Ascending aorta (tissue), 2 donors: ENCODE measurements around the gene ITGA2B. TPM values are rescaled to one million over a fixed set of nuclear protein-coding genes. Genes with fewer than 3 reads are reported as not detected.

Experiments
- DNase-seq, 2 donors: peaks; one replicate each; pipeline ENCODE4 v3.0.0-alpha.2; 2019; ENCODE audit warnings: low spot score in 2 of 2
- H3K27ac ChIP-seq, 2 donors: fragments of 200-600 bp; sonication (generic); one replicate each; pipeline ENCODE4 v1.5.1; 2016 to 2017; ENCODE audit warnings: mild to moderate bottlenecking in 1 of 2
- H3K27me3 ChIP-seq: fragments of 200-600 bp; sonication (generic); one replicate; pipeline ENCODE4 v1.5.1; 2017
- H3K36me3 ChIP-seq, 2 donors: fragments of 200-600 bp; sonication (generic); one replicate each; pipeline ENCODE4 v1.5.1; 2016
- H3K4me1 ChIP-seq, 2 donors: fragments of 200-600 bp; sonication (generic); one replicate each; pipeline ENCODE4 v1.5.1; 2016 to 2017; ENCODE audit warnings: mild to moderate bottlenecking in 1 of 2
- H3K4me3 ChIP-seq, 2 donors: fragments of 200-600 bp; sonication (generic); one replicate each; pipeline ENCODE4 v1.5.1; 2016 to 2017; ENCODE audit warnings: mild to moderate bottlenecking in 1 of 2
- H3K9me3 ChIP-seq, 2 donors: fragments of 200-600 bp; sonication (generic); one replicate each; pipeline ENCODE4 v1.5.1; 2016
- CTCF ChIP-seq, 3 experiments: fragments of 200-600 bp in 2 of 3; fragments of 450-650 bp in 1 of 3; sonication (generic) in 2 of 3; IDR thresholded peaks; one replicate each; pipeline ENCODE4 v1.5.1; 2016 to 2019; ENCODE audit warnings: antibody characterized with exemption in 3 of 3, mild to moderate bottlenecking in 1 of 3, moderate library complexity in 1 of 3
- intact Hi-C: fragments of 100-400 bp; cut with DNase I; formaldehyde crosslinking; loops from one replicate; pipeline ENCODE4 v1.15.1; 2023
- total RNA-seq: library from RNA; depleted of rRNA; stranded (reverse); fragments of >200 nt; gene quantifications from one replicate; pipeline ENCODE4 v1.1.0, GENCODE V29; 2016

ITGA2B gene
- total RNA-seq, 1 donor from 2014 or later: not detected

DNA sequence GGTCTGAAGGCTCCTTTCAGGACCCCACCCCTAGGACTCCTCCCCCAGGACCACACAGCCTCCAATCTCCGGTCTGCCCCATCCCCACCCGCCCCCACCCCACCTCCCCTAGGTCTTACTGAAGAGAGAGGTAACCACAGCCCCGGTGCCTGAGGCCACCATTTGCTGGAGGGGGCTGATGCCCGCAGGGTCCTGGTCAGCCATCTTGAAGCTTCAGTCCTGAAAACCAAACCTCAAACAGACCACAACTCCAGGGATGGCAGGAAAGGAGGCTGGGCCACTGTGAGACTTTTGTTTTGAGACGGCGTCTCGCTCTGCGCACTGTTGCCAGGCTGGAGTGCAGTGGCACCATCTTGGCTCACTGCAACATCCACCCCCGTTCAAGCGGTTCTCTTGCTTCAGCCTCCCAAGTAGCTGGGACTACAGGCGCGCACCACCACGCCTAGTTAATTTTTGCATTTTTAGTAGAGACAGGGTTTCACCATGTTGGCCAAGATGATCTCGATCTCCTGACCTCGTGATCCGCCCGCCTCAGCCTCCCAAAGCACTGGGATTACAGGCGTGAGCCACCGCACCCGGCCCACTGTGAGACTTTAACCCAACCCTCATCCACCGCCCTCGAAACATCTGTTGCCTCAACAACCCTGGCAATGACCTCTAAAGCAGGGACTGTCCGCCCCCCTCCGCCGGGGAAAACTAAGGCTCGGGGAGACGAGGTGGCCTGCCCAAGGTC lies 65.9 kb downstream of the ITGA2B start:
- intact Hi-C loops: loop anchor here (1.0 to 10.0 kb wide), 5 partner anchors 21 to 419 kb away; partner anchors contain the start of genes GRN and MPP2
- H3K4me3 ChIP-seq: peak overlapping the region; percentile 74 to 88
- no peak for TF ChIP-seq CTCF (IDR thresholded peaks at IDR 0.05)
- no peak overlapping the region for H3K27ac ChIP-seq
- H3K9me3 ChIP-seq: no peaks in the 10 kb centered on the region
- DNase-seq: no peak
- H3K27me3 ChIP-seq: no peaks in the 10 kb centered on the region
- H3K36me3 ChIP-seq: peaks cover 28 to 30% of the 10 kb centered on the region in 2 donors
- peaks cover 7 to 20% of the 10 kb centered on the region in 2 donors for H3K4me1 ChIP-seq

DNA sequence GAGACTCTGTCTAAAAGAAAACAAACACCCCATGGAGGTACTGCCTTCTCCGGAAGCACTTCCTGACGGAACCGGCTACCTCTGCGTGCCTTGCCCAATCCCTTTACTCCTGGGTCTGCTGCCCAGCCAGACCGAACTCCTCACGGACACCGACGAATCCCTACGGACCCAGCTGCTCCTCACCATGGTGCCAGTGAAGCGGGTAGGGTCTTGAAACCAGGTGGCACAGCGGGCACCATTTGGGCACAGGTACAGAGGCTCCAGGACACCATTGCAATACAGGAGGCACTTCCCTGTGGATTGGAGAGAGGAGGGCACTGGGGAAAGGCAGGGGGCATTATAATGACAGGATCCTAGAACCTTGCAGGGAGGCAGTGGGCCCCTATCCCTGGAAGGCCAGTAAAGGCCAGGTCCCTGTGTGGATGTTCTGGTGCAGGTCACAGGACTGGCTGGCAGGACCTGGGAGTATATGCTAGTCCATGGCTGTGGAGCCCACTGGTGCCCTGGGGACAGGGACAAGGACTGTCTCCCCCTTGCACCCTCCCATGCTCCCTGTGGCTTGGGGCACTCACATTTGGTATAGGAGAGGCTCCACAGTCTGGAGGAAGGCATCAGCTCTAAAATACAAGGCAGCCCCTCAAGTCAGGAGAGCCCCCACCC lies 67.1 kb downstream of the ITGA2B start:
- Histone ChIP-seq H3K36me3 (peaks cover 28 to 30% of the 10 kb centered on the region in 2 donors), H3K4me1 (peaks cover 7 to 20% of the 10 kb centered on the region in 2 donors), H3K9me3 (no peaks in the 10 kb centered on the region), H3K4me3 (no peak overlapping the region), H3K27me3 (no peaks in the 10 kb centered on the region), H3K27ac (no peak overlapping the region)
- no peak for DNase-seq
- TF ChIP-seq CTCF (IDR thresholded peaks at IDR 0.05): no peak
- intact Hi-C loops: loop anchor here (10.0 kb wide), 1 partner anchor 418 kb away; the partner anchor contains the start of gene MPP2

Other genes starting within 250 kb of the ITGA2B start
- gene HROB, start 247.7 kb downstream of the ITGA2B start, total RNA-seq: not detected
- gene ASB16, start 218.9 kb downstream of the ITGA2B start, total RNA-seq: not detected
- gene TMUB2, start 202.7 kb downstream of the ITGA2B start, total RNA-seq: 27.9 TPM
- gene ATXN7L3, start 189.8 kb downstream of the ITGA2B start, total RNA-seq: 62.8 TPM
- 25.1 TPM for gene UBTF, start 170.0 kb downstream of the ITGA2B start, total RNA-seq
- 2.4 TPM for gene SLC4A1, start 121.5 kb downstream of the ITGA2B start, total RNA-seq
- not detected for gene RUNDC3A, start 81.0 kb downstream of the ITGA2B start, total RNA-seq
- 182 TPM for gene SLC25A39, start 64.8 kb downstream of the ITGA2B start, total RNA-seq
- gene GRN, start 44.3 kb downstream of the ITGA2B start, total RNA-seq: 430 TPM
- 1.7 TPM for gene FAM171A2, start 25.8 kb downstream of the ITGA2B start, total RNA-seq
- gene GPATCH8, start 113.8 kb upstream of the ITGA2B start, total RNA-seq: 13.3 TPM
- gene FZD2, start 167.8 kb upstream of the ITGA2B start, total RNA-seq: 32.7 TPM